OCI-LY1 (cell line): ENCODE results near the gene BCAN.

ENCODE experiments used
- CTCF ChIP-seq: fragments of 200-600 bp; sonication (generic), shearing (Covaris generic); IDR thresholded peaks from 2 replicates; pipeline ENCODE4 v1.5.1; 2017; ENCODE audit warnings: mild to moderate bottlenecking, antibody characterized with exemption, low read length, moderate library complexity, mixed read lengths
- EZH2 ChIP-seq: fragments of 200-600 bp; sonication (generic), shearing (Covaris generic); IDR thresholded peaks from 2 replicates; pipeline ENCODE4 v1.8.0; 2017; ENCODE audit warnings: borderline replicate concordance, mixed run types, mild to moderate bottlenecking, antibody characterized with exemption, low read length, moderate library complexity, mixed read lengths

- no peak for TF ChIP-seq CTCF
- no peak for TF ChIP-seq EZH2
These were observed 2.2 kb downstream of the BCAN start for GRCh38 chr1:156644146-156644545.
